Heart left ventricle (tissue), 16 donors: ENCODE data around the gene ELF4. TPM values are rescaled to one million over a fixed set of nuclear protein-coding genes. Genes with fewer than 3 reads are reported as not detected.
A peak's percentile ranks its signal among the peaks of the same experiment; 100 is the strongest.

Source experiments
- ATAC-seq, 4 donors: fragments of 200-7000 bp; cut with Tn5 transposase; one replicate each; pipeline ENCODE4 v1.9.1; 2020 to 2022; ENCODE audit warnings: moderate library complexity in 4 of 4, mild to moderate bottlenecking in 3 of 4, moderate number of reproducible peaks in 1 of 4
- DNase-seq, 5 donors: peaks; one replicate each; pipeline ENCODE4 v3.0.0-alpha.2; 2020
- H3K27ac ChIP-seq, 12 donors: fragments of 200-600 bp; sonication (generic) in 4 of 12; one replicate each; pipeline versions ENCODE4 v1.5.0 to v1.8.0; 2016 to 2022; ENCODE audit warnings: mild to moderate bottlenecking in 2 of 12
- H3K27me3 ChIP-seq, 9 donors: fragments of 200-600 bp; sonication (generic) in 2 of 9; one replicate each; pipeline versions ENCODE4 v1.5.1 to v1.8.0; 2016 to 2022; ENCODE audit warnings: mild to moderate bottlenecking in 3 of 9
- H3K36me3 ChIP-seq, 9 donors: fragments of 200-600 bp; sonication (generic) in 2 of 9; one replicate each; pipeline versions ENCODE4 v1.5.0 to v1.8.0; 2018 to 2022; ENCODE audit warnings: mild to moderate bottlenecking in 2 of 9
- H3K4me1 ChIP-seq, 12 donors: fragments of 200-600 bp; sonication (generic) in 4 of 12; one replicate each; pipeline versions ENCODE4 v1.5.0 to v1.8.0; 2016 to 2022; ENCODE audit warnings: mild to moderate bottlenecking in 3 of 12
- H3K4me3 ChIP-seq, 12 donors: fragments of 200-600 bp; sonication (generic) in 4 of 12; one replicate each; pipeline versions ENCODE4 v1.5.0 to v1.8.0; 2017 to 2022; ENCODE audit warnings: mild to moderate bottlenecking in 9 of 12, moderate library complexity in 4 of 12
- H3K9me3 ChIP-seq, 12 donors: fragments of 200-600 bp; sonication (generic) in 4 of 12; one replicate each; pipeline versions ENCODE4 v1.5.0 to v1.8.0; 2016 to 2022; ENCODE audit warnings: mild to moderate bottlenecking in 1 of 12
- CTCF ChIP-seq, 12 donors: fragments of 200-600 bp; sonication (generic) in 4 of 12; IDR thresholded peaks; one replicate each; pipeline versions ENCODE4 v1.5.0 to v1.8.0; 2018 to 2022; ENCODE audit warnings: antibody characterized with exemption in 12 of 12, mild to moderate bottlenecking in 5 of 12
- POLR2A ChIP-seq, 2 donors: fragments of 450-650 bp; IDR thresholded peaks; one replicate each; pipeline ENCODE4 v1.6.1; 2017; ENCODE audit warnings: antibody characterized with exemption in 2 of 2, mild to moderate bottlenecking in 2 of 2, moderate library complexity in 2 of 2
- WGBS, 4 donors: extraction: QIAGEN DNeasy Blood & Tissue Kit in 2 of 4; methylation state at CpG; one replicate each; pipeline versions ENCODE4 v1.1.5 to v1.1.7; 2013 to 2018; 5-methylcytosine and 5-hydroxymethylcytosine counted together
- intact Hi-C, 10 donors: fragments of 100-400 bp; cut with DNase I; formaldehyde crosslinking; loops; one replicate each; pipeline versions ENCODE4 v1.11.1 to v1.14.2; 2022
- polyA plus RNA-seq, 2 donors: library from polyadenylated mRNA; stranded (reverse); fragments of 200-250 nt; gene quantifications; one replicate each; pipeline ENCODE4 v1.2.3, GENCODE V29; 2013
- total RNA-seq, 9 donors: library from RNA; depleted of rRNA in 2 of 9; stranded (reverse); fragments of >200 nt in 2 of 9; fragmentation: NEBNext Ultra II Directional in 3 of 9; extraction: Animal tissue kit (Norgen Biotek cat#: 25700) in 3 of 9; gene quantifications; one replicate each; pipeline versions ENCODE4 v1.1.0 to v1.2.4, GENCODE V29; 2016 to 2023
- donor health status: ischemic (EF 13 %, LVEDD 7.1; RV severe dilation, severe dysfunction).
- donor health status: healthy with polysubstance abuse.
- donor health status: DM: no; HTN: yes; CAD: no.
- donor health status: DM: no; HTN: no; CAD: no.
- donor health status: ischemic (EF 25% LVEDD 6.9; RV normal size, moderate dysfunction).
- donor health status: ischemic (EF 25% LVEDD 5.7; RV mildly dilated, moderate dysfunction).
- donor health status: healthy.
- donor health status: DM: yes; HTN: yes; CAD: no.
- donor health status: ischemic (EF 35%, LVEDD 5.7; RV mildly dilated, moderate dysfunction).
- donor health status: nonischemic (EF 11% LVEDD 7.7; RV severe dilation, severe dysfunction).
- donor health status: DM: yes; HTN: yes; CAD: no.
- donor health status: PGD.
- donor health status: ischemic (EF 29% LVEDD 5.4; RV normal size, mild dysfunction).
- donor health status: nonischemic (EF 23%, LVEDD 6.1; RV moderate dilation, normal function).

ELF4 gene
- total and polyA plus RNA-seq, 11 donors, result 1.3 to 13.7 (median 3.2) TPM

DNA sequence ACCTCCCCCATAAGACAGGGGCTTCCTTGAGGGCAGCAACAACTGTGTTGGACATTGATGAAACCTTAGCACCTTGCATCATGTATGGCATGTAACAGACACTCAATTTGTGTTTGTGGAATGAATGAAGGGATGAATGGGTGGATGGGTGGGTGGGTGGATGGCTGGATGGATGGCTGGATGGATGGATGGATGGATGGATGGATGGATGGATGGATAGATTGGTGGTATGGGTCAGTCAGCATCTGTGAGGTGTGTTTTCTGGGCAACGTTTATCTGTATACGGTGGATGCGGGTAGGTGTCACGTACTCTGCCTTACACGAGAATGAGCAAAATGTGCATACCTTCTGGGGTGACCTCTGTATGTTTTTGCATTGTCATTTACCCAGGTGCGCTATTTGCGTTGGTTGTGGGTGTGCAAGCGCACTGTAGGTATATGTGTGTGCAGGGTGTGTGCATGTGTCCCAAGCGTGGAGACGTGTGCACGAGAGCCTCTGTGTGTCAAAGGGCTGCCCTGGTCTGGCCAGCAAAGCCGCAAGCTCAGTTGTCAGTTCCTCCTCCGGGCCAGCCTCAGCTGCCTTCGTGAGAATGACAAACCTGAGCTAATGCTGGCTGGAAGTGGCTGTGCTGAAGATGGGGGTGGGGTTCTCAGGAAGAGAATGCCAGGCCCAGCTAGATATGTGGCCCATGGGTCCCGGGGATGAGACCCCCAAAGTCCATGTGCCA, 26.5 kb downstream of the ELF4 start:
- no peaks in the 10 kb centered on the region for H3K27me3 ChIP-seq
- H3K4me1 ChIP-seq, result peaks cover 0 to 82% (median 15%) of the 10 kb centered on the region in 12 donors
- H3K27ac ChIP-seq, result peak overlapping the region in 1 of 12 donors; percentile 89
- 84 to 88% (median 85%) methylated on average over 12 to 15 of the region's 15 CpGs for WGBS, 4 donors
- TF ChIP-seq CTCF (IDR thresholded peaks at IDR 0.05) (no peak), POLR2A (IDR thresholded peaks at IDR 0.05) (no peak)
- H3K4me3 ChIP-seq, result peak overlapping the region in 1 of 12 donors; percentile 50
- H3K9me3 ChIP-seq, result no peaks in the 10 kb centered on the region
- ATAC-seq (no peak), DNase-seq (peak in 2 of 5 donors; percentile 25 to 42)
- intact Hi-C loops, result loop anchor here in 5 of 10 donors (2.0 to 5.0 kb wide), 4 partner anchors 33 to 108 kb away; no protein-coding TSS in a partner anchor
- H3K36me3 ChIP-seq, result no peaks in the 10 kb centered on the region

DNA sequence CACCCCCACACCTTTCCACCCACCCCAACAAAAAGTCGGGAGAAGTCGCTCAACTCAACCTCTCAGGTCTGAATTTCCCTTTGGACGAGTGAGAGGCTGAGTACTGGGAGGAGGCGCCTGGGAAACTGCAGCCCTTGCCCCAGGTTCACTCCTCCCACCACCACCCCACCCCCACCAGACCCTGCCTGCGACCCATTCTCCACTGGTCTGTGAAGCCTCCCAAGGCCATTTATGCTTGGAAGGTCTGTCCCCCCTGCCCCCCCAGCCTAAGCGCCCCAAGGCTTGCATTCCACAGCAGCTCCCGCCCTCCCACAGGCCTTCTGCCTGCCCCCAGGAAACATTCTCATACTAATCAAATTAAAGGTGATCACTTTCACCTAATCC, 27.2 kb downstream of the ELF4 start:
- Histone ChIP-seq H3K27ac (peak overlapping the region in 4 of 12 donors; percentile 23 to 76 (median 60)), H3K36me3 (no peaks in the 10 kb centered on the region)
- intact Hi-C loops, result loop anchor here in 5 of 10 donors (2.0 to 5.0 kb wide), 4 partner anchors 34 to 109 kb away; no protein-coding TSS in a partner anchor

GRCh38 chrX:130082244-130083106, 27.8 kb downstream of the ELF4 start:
- H3K27me3 ChIP-seq, result no peaks in the 10 kb centered on the region
- intact Hi-C loops, result loop anchor here in 5 of 10 donors (2.0 to 5.0 kb wide), 4 partner anchors 35 to 110 kb away; no protein-coding TSS in a partner anchor
- peaks cover 0 to 69% (median 15%) of the 10 kb centered on the region in 12 donors for H3K4me1 ChIP-seq
- 20 to 59% (median 35%) methylated on average over 28 of the region's 28 CpGs for WGBS, 4 donors
- peak; percentile 29 to 85 (median 57) for ATAC-seq
- peak overlapping the region in 7 of 12 donors; percentile 10 to 34 (median 24) for H3K4me3 ChIP-seq
- peak; percentile 49 to 64 (median 52) for DNase-seq
- peak in 5 of 12 donors; percentile 14 to 38 (median 25) for TF ChIP-seq CTCF (IDR thresholded peaks at IDR 0.05)
- TF ChIP-seq POLR2A (IDR thresholded peaks at IDR 0.05), result no peak
- H3K27ac ChIP-seq, result peak overlapping the region in 10 of 12 donors; percentile 22 to 76 (median 46)
- H3K9me3 ChIP-seq, result no peaks in the 10 kb centered on the region
- H3K36me3 ChIP-seq, result no peaks in the 10 kb centered on the region

More for the DNA sequence above, 27.2 kb downstream of the ELF4 start:
- Histone ChIP-seq H3K4me1 (peaks cover 0 to 75% (median 15%) of the 10 kb centered on the region in 12 donors), H3K4me3 (peak overlapping the region in 1 of 12 donors; percentile 33), H3K27me3 (no peaks in the 10 kb centered on the region), H3K9me3 (no peaks in the 10 kb centered on the region)
- 60 to 65% (median 64%) methylated on average over 5 to 7 of the region's 7 CpGs for WGBS, 4 donors
- ATAC-seq (no peak), DNase-seq (no peak)
- no peak for TF ChIP-seq POLR2A (IDR thresholded peaks at IDR 0.05)
- no peak for TF ChIP-seq CTCF (IDR thresholded peaks at IDR 0.05)
